K562 (cell line): ENCODE measurements around the gene PRCD. TPM values are rescaled to one million over a fixed set of nuclear protein-coding genes. Genes with fewer than 3 reads are reported as not detected.

Source experiments
- FOXA1 ChIP-seq: fragments of 450-650 bp; IDR thresholded peaks from 2 replicates; pipeline ENCODE4 v1.6.1; 2016; ENCODE audit warnings: mild to moderate bottlenecking, borderline replicate concordance
- FOXJ3 ChIP-seq: sonication (generic); formaldehyde crosslinking; IDR thresholded peaks from 2 replicates; pipeline ENCODE4 v1.4.0; 2020; ENCODE audit warnings: mild to moderate bottlenecking, missing genetic modification reagents
- GATAD2A ChIP-seq: fragments of 450-650 bp; IDR thresholded peaks from 2 replicates; pipeline ENCODE4 v1.6.1; 2017
- MTF1 ChIP-seq: fragments of 250-450 bp; sonication (Bioruptor Pico); IDR thresholded peaks from 2 replicates; pipeline ENCODE4 v1.9.0; 2021; ENCODE audit warnings: moderate library complexity, mild to moderate bottlenecking, inconsistent platforms, borderline replicate concordance
- NCOA1 ChIP-seq: fragments of 450-650 bp; IDR thresholded peaks from 2 replicates; pipeline ENCODE4 v1.6.1; 2016; ENCODE audit warnings: low read depth
- POLR2AphosphoS5 ChIP-seq: IDR thresholded peaks from 2 replicates; pipeline ENCODE4 v1.6.1; 2011; ENCODE audit warnings: mild to moderate bottlenecking, low read depth, low read length, moderate library complexity; ENCODE audit not compliant: control insufficient read depth, insufficient read depth
- RBFOX2 ChIP-seq: fragments of 200-400 bp; formaldehyde crosslinking; IDR thresholded peaks from 2 replicates; pipeline ENCODE4 v1.6.1; 2017; ENCODE audit warnings: low read depth, mild to moderate bottlenecking, low read length, moderate library complexity
- SAP30 ChIP-seq: fragments of 200-600 bp; sonication (generic); IDR thresholded peaks from 2 replicates; pipeline ENCODE4 v1.6.1; 2012; ENCODE audit warnings: borderline replicate concordance, low read depth, mild to moderate bottlenecking, moderate library complexity, low read length, control low read depth, inconsistent platforms; ENCODE audit not compliant: insufficient read depth, poor library complexity, severe bottlenecking
- ZBTB7A ChIP-seq: IDR thresholded peaks from 2 replicates; pipeline ENCODE4 v1.6.1; 2011; ENCODE audit warnings: low read depth, mild to moderate bottlenecking, low read length, moderate library complexity, borderline replicate concordance; ENCODE audit not compliant: control insufficient read depth
- ZNF134 ChIP-seq: fragments of 250-450 bp; sonication (Bioruptor Pico); conservative IDR thresholded peaks from 2 replicates; pipeline ENCODE4 v1.4.0; 2020
- ZNF3 ChIP-seq: fragments of 250-450 bp; sonication (Bioruptor Pico); IDR thresholded peaks from 2 replicates; pipeline ENCODE4 v1.5.0; 2021; ENCODE audit warnings: mild to moderate bottlenecking, moderate library complexity
- ZNF561 ChIP-seq: fragments of 450-650 bp; formaldehyde crosslinking; conservative IDR thresholded peaks from 2 replicates; pipeline ENCODE4 v1.4.0; 2020; ENCODE audit warnings: mild to moderate bottlenecking, moderate library complexity
- ZNF668 ChIP-seq: fragments of 250-450 bp; sonication (Bioruptor Pico); IDR thresholded peaks from 2 replicates; pipeline ENCODE4 v1.8.0; 2022; ENCODE audit warnings: mild to moderate bottlenecking, inconsistent platforms
- polyA plus RNA-seq, 8 experiments: library from polyadenylated mRNA; depleted of rRNA in 4 of 8; stranded (reverse) in 5 of 8; unstranded in 3 of 8; fragments of >200 nt; fragmentation: Nextera tagmentation in 2 of 8; fragmentation: Illumina TruSeq in 1 of 8; extraction: Ambion mirVana in 2 of 8; extraction: Trizol in 1 of 8; gene quantifications; 2 replicates each; pipeline versions ENCODE4 v1.2.1 to v1.2.3, GENCODE V29; 2011 to 2014; ENCODE audit warnings: inconsistent platforms in 1 of 8, missing spikeins in 1 of 8
- total RNA-seq, 7 experiments: library from RNA; depleted of rRNA in 6 of 7; stranded (reverse); fragments of >200 nt in 6 of 7; fragmentation: Illumina TruSeq in 2 of 7; extraction: Trizol in 2 of 7; gene quantifications; 2 replicates each; pipeline versions ENCODE4 v1.2.1 to v1.2.3, GENCODE V29; 2011 to 2021; ENCODE audit warnings: low replicate concordance in 1 of 7
- TF ChIP-seq, protein P1 (sequence below): fragments of 450-650 bp; IDR thresholded peaks from 2 replicates; pipeline ENCODE4 v1.6.1; 2017; ENCODE audit warnings: antibody characterized with exemption, mild to moderate bottlenecking
- TF ChIP-seq, protein P2 (sequence below): sonication (generic); formaldehyde crosslinking; IDR thresholded peaks from 2 replicates; pipeline ENCODE4 v1.8.0; 2022; ENCODE audit warnings: mild to moderate bottlenecking, missing genetic modification reagents
- TF ChIP-seq, protein P3 (sequence below): sonication (generic); IDR thresholded peaks from 2 replicates; pipeline ENCODE4 v1.6.1; 2016

The PRCD gene
- total and polyA plus RNA-seq, 9 of the 15 experiments (the other 6 are each of a cell fraction or from before 2014, with no cell fraction given), result 0.20 to 0.25 (median 0.21) TPM; not detected in 6

- TF ChIP-seq, protein P1, sequence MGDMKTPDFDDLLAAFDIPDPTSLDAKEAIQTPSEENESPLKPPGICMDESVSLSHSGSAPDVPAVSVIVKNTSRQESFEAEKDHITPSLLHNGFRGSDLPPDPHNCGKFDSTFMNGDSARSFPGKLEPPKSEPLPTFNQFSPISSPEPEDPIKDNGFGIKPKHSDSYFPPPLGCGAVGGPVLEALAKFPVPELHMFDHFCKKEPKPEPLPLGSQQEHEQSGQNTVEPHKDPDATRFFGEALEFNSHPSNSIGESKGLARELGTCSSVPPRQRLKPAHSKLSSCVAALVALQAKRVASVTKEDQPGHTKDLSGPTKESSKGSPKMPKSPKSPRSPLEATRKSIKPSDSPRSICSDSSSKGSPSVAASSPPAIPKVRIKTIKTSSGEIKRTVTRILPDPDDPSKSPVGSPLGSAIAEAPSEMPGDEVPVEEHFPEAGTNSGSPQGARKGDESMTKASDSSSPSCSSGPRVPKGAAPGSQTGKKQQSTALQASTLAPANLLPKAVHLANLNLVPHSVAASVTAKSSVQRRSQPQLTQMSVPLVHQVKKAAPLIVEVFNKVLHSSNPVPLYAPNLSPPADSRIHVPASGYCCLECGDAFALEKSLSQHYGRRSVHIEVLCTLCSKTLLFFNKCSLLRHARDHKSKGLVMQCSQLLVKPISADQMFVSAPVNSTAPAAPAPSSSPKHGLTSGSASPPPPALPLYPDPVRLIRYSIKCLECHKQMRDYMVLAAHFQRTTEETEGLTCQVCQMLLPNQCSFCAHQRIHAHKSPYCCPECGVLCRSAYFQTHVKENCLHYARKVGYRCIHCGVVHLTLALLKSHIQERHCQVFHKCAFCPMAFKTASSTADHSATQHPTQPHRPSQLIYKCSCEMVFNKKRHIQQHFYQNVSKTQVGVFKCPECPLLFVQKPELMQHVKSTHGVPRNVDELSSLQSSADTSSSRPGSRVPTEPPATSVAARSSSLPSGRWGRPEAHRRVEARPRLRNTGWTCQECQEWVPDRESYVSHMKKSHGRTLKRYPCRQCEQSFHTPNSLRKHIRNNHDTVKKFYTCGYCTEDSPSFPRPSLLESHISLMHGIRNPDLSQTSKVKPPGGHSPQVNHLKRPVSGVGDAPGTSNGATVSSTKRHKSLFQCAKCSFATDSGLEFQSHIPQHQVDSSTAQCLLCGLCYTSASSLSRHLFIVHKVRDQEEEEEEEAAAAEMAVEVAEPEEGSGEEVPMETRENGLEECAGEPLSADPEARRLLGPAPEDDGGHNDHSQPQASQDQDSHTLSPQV, result 0 out of 2 replicates have a peak, but pooled peaks have one; percentile 29
- no peak for TF ChIP-seq ZBTB7A
- TF ChIP-seq ZNF134, result no peak
- TF ChIP-seq POLR2AphosphoS5, result no peak
- TF ChIP-seq FOXA1, result no peak
- TF ChIP-seq, protein P2, sequence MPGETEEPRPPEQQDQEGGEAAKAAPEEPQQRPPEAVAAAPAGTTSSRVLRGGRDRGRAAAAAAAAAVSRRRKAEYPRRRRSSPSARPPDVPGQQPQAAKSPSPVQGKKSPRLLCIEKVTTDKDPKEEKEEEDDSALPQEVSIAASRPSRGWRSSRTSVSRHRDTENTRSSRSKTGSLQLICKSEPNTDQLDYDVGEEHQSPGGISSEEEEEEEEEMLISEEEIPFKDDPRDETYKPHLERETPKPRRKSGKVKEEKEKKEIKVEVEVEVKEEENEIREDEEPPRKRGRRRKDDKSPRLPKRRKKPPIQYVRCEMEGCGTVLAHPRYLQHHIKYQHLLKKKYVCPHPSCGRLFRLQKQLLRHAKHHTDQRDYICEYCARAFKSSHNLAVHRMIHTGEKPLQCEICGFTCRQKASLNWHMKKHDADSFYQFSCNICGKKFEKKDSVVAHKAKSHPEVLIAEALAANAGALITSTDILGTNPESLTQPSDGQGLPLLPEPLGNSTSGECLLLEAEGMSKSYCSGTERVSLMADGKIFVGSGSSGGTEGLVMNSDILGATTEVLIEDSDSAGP, result no peak
- no peak for TF ChIP-seq ZNF668 (CRISPR knock-in tag)
- no peak for TF ChIP-seq RBFOX2
- TF ChIP-seq NCOA1, result no peak
- no peak for TF ChIP-seq GATAD2A
- TF ChIP-seq, protein P3, sequence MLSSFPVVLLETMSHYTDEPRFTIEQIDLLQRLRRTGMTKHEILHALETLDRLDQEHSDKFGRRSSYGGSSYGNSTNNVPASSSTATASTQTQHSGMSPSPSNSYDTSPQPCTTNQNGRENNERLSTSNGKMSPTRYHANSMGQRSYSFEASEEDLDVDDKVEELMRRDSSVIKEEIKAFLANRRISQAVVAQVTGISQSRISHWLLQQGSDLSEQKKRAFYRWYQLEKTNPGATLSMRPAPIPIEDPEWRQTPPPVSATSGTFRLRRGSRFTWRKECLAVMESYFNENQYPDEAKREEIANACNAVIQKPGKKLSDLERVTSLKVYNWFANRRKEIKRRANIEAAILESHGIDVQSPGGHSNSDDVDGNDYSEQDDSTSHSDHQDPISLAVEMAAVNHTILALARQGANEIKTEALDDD, result peak; percentile 30
- no peak for TF ChIP-seq ZNF3 (CRISPR knock-in tag)
- no peak for TF ChIP-seq MTF1 (CRISPR knock-in tag)
- TF ChIP-seq ZNF561 (CRISPR knock-in tag), result no peak
- TF ChIP-seq SAP30, result no peak
- TF ChIP-seq FOXJ3 (CRISPR knock-in tag), result no peak; the same call in 1 of the 2 replicates
These were observed 20.4 kb downstream of the PRCD start (continued) for GRCh38 chr17:76560036-76560876.
